Tibial artery (tissue), 4 donors: ENCODE results near the gene GDPGP1.

ENCODE experiments used
- DNase-seq, 2 donors: peaks; one replicate each; pipeline ENCODE4 v3.0.0-alpha.2; 2019
- H3K27ac ChIP-seq, 2 donors: fragments of 200-600 bp; sonication (generic) in 1 of 2; 1 replicate in 1 of 2; 2 replicates in 1 of 2; pipeline ENCODE4 v1.5.1; 2018 to 2019; ENCODE audit warnings: mild to moderate bottlenecking in 1 of 2
- H3K27me3 ChIP-seq, 2 donors: fragments of 200-600 bp; sonication (generic) in 1 of 2; one replicate each; pipeline versions ENCODE4 v1.5.1 to v1.6.0; 2016 to 2019
- H3K36me3 ChIP-seq, 3 donors: fragments of 200-600 bp; sonication (generic) in 2 of 3; one replicate each; pipeline ENCODE4 v1.5.1; 2016 to 2019; ENCODE audit warnings: mild to moderate bottlenecking in 2 of 3
- H3K4me1 ChIP-seq, 4 donors: fragments of 200-600 bp; sonication (generic) in 2 of 4; 1 replicate in 3 of 4; 2 replicates in 1 of 4; pipeline ENCODE4 v1.5.1; 2016 to 2019
- H3K4me3 ChIP-seq, 2 donors: fragments of 200-600 bp; sonication (generic) in 1 of 2; 1 replicate in 1 of 2; 2 replicates in 1 of 2; pipeline ENCODE4 v1.5.1; 2018 to 2019; ENCODE audit warnings: mild to moderate bottlenecking in 2 of 2
- H3K9me3 ChIP-seq, 3 donors: fragments of 200-600 bp; sonication (generic) in 1 of 3; one replicate each; pipeline ENCODE4 v1.5.1; 2016 to 2019
- intact Hi-C: fragments of 100-400 bp; cut with DNase I; formaldehyde crosslinking; loops from one replicate; pipeline ENCODE4 v1.15.0; 2023; ENCODE audit warnings: low total_unique reads
- TF ChIP-seq, protein P1 (sequence below), 2 experiments: fragments of 200-600 bp in 1 of 2; fragments of 450-650 bp in 1 of 2; IDR thresholded peaks; one replicate each; pipeline ENCODE4 v1.5.1; 2017 to 2019; ENCODE audit warnings: antibody characterized with exemption in 2 of 2, mild to moderate bottlenecking in 1 of 2, moderate library complexity in 1 of 2

The GDPGP1 gene

GRCh38 chr15:90203473-90203872, 30.5 kb upstream of the GDPGP1 start:
- no peak for DNase-seq
- Histone ChIP-seq H3K27ac (no peak overlapping the region), H3K36me3 (peaks cover 0 to 24% (median 0%) of the 10 kb centered on the region in 3 donors), H3K4me1 (peaks cover 0 to 55% (median 43%) of the 10 kb centered on the region in 4 donors), H3K4me3 (no peak overlapping the region), H3K27me3 (no peaks in the 10 kb centered on the region), H3K9me3 (no peaks in the 10 kb centered on the region)
- TF ChIP-seq, protein P1, sequence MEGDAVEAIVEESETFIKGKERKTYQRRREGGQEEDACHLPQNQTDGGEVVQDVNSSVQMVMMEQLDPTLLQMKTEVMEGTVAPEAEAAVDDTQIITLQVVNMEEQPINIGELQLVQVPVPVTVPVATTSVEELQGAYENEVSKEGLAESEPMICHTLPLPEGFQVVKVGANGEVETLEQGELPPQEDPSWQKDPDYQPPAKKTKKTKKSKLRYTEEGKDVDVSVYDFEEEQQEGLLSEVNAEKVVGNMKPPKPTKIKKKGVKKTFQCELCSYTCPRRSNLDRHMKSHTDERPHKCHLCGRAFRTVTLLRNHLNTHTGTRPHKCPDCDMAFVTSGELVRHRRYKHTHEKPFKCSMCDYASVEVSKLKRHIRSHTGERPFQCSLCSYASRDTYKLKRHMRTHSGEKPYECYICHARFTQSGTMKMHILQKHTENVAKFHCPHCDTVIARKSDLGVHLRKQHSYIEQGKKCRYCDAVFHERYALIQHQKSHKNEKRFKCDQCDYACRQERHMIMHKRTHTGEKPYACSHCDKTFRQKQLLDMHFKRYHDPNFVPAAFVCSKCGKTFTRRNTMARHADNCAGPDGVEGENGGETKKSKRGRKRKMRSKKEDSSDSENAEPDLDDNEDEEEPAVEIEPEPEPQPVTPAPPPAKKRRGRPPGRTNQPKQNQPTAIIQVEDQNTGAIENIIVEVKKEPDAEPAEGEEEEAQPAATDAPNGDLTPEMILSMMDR (IDR thresholded peaks at IDR 0.05), result no peak
- intact Hi-C loops, result loop anchor here (5.0 kb wide), 1 partner anchor 41 kb away; no protein-coding TSS in a partner anchor

- Histone ChIP-seq H3K9me3 (no peaks in the 10 kb centered on the region), H3K36me3 (peaks cover 0 to 24% (median 0%) of the 10 kb centered on the region in 3 donors), H3K4me1 (peaks cover 0 to 55% (median 43%) of the 10 kb centered on the region in 4 donors), H3K4me3 (no peak overlapping the region), H3K27me3 (no peaks in the 10 kb centered on the region), H3K27ac (no peak overlapping the region)
- TF ChIP-seq, protein P1 (IDR thresholded peaks at IDR 0.05), result no peak
- intact Hi-C loops, result loop anchor here (5.0 kb wide), 1 partner anchor 42 kb away; no protein-coding TSS in a partner anchor
- DNase-seq, result peak; percentile 65 to 91
These were observed 30.1 kb upstream of the GDPGP1 start for GRCh38 chr15:90203922-90204321.

DNA sequence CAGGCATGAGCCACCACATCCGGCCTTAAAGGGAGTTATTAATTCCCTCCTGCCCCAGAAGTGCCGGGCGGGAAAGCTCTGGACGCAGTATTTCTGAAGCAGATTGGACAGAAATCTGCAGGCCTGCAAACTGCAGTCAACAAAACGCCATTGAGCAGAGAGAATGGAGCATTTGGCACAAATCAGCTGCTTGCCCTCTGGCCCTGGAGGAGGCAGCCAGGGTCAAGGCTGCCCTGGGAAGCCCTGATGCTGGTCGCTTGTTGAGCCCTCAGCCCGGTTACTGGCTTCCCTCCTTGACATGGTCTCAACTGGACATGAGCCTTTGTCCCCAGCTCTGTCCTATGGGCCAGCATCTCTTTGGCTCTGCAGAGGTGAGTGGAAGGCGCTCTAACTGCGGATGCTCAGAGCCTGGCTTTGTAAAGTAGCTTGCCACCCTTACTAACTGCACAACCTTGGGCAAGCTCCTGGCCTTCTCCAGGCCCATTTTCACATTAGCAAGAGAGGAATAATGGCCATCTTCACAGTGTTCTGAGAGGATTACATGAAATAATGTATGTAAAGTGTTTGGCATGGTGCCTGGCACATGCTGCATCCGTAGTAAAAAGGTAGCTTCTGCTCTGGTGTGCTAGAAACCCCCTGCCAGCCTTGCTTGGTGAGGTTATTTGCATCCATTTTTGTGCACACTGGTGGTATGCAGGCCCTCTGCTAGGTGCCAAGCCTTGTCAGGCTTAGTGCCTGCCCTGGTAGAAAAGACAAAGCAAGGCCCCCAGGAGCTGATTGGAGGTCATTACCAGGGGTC, 28.8 kb upstream of the GDPGP1 start:
- Histone ChIP-seq H3K4me1 (peaks cover 0 to 55% (median 43%) of the 10 kb centered on the region in 4 donors), H3K4me3 (no peak overlapping the region), H3K27ac (no peak overlapping the region), H3K36me3 (peaks cover 0 to 33% (median 0%) of the 10 kb centered on the region in 3 donors), H3K9me3 (no peaks in the 10 kb centered on the region), H3K27me3 (no peaks in the 10 kb centered on the region)
- no peak for DNase-seq
- intact Hi-C loops, result no loop called here
- TF ChIP-seq, protein P1 (IDR thresholded peaks at IDR 0.05), result no peak

GRCh38 chr15:90205886-90206285, 28.1 kb upstream of the GDPGP1 start:
- DNase-seq, result no peak
- Histone ChIP-seq H3K4me1 (peaks cover 0 to 56% (median 37%) of the 10 kb centered on the region in 4 donors), H3K27ac (no peak overlapping the region), H3K36me3 (peaks cover 0 to 38% (median 0%) of the 10 kb centered on the region in 3 donors), H3K9me3 (no peaks in the 10 kb centered on the region), H3K4me3 (no peak overlapping the region), H3K27me3 (no peaks in the 10 kb centered on the region)
- intact Hi-C loops, result no loop called here
- TF ChIP-seq, protein P1 (IDR thresholded peaks at IDR 0.05), result no peak

- peaks cover 0 to 38% (median 0%) of the 10 kb centered on the region in 3 donors for H3K36me3 ChIP-seq
- peaks cover 0 to 60% (median 39%) of the 10 kb centered on the region in 4 donors for H3K4me1 ChIP-seq
- no peaks in the 10 kb centered on the region for H3K27me3 ChIP-seq
- DNase-seq, result no peak
- no peak overlapping the region for H3K4me3 ChIP-seq
- H3K9me3 ChIP-seq, result no peaks in the 10 kb centered on the region
- intact Hi-C loops, result no loop called here
- no peak overlapping the region for H3K27ac ChIP-seq
- TF ChIP-seq, protein P1 (IDR thresholded peaks at IDR 0.05), result no peak
These were observed 26.8 kb upstream of the GDPGP1 start for GRCh38 chr15:90207252-90207651.
